Endothelial cell of umbilical vein (primary cell): ENCODE results near the gene SSH2.

Source experiments
- JUN ChIP-seq: IDR thresholded peaks from 2 replicates; pipeline ENCODE4 v1.6.1; 2011; ENCODE audit warnings: borderline replicate concordance, low read depth; ENCODE audit not compliant: insufficient read length, insufficient read depth
- MAX ChIP-seq: IDR thresholded peaks from 2 replicates; pipeline ENCODE4 v1.6.1; 2011; ENCODE audit not compliant: insufficient read depth, insufficient read length

GRCh38 chr17:29874931-29875596, 55.0 kb downstream of the SSH2 start:
- no peak for TF ChIP-seq MAX
- TF ChIP-seq JUN = no peak
